T1000 (cell line): ENCODE results near the gene HUWE1.
"Not testable (repeated sequence)": the region's sequence is repeated elsewhere in the genome, so short reads cannot be mapped to it uniquely, and the experiment has no call there.

Source experiments
- DNase-seq: peaks from one replicate; lab custom pipeline; 2025; ENCODE audit warnings: mixed read lengths; lab: John Stamatoyannopoulos, UW

HUWE1 gene

DNA sequence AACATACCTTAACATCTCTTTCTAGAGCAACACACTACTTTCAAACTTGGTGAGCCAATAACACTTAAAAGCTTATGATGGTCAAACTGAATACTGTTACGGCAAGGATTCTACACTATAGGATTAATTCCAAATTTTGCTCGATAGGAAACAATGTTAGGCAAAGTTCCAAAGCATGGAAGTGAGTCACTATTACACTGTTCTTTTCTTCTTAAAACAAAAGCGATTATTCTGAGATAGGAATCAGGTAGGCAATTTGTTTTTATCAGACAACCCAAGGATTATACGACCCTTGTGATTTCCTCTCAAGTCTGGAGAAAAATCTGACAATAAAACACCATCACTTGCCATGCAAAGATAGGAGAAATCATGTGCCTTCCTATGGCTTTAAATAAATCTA lies 81.5 kb downstream of the HUWE1 start:
- no peak for DNase-seq

DNA sequence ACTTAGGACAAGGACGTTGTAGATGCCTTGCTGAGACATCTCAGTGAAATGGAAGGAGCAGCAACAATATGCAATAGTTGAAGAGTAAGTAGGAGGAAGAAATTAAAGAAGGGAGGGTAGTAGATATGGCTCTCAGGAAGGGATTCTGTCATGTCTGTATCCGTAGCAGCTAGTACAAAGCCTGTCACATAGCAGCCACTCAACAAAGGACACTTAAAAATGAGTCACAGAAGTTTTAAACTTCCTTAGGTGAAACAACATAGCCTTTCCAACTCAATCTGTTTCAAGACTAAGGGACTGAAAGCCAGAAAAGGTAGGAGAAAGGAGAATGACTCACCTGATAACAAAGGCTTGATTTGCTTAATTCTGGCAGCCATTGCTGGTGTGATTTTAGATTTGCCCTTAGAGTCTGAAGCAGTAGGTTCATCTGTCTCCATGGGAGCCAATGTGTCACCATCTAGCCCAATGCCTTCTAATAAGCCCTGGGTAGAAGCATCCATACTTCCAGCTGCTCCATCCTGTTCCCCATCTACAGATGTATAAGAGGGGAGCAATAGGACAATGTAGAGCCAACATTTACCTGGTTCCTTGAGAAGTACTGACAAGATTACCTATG lies 86.6 kb downstream of the HUWE1 start:
- no peak for DNase-seq

DNA sequence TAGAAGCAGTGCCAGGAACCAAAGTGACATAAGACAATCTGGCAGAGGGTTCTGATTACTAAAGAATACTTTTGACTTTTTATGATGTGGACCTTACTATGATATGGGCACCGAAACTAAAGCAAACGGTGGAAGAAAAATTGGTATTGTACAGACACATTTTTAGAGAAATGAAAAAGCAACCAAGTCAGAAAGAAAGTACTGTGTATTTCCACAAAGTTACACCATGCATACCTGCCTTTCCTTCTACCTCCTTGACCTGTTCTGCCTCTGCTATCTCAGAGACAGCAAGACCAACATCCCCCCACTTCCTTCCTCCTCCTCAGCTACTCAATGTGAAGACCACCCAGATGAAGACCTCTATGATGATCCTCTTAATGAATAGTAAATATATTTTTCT lies 88.3 kb downstream of the HUWE1 start:
- DNase-seq: no peak

DNA sequence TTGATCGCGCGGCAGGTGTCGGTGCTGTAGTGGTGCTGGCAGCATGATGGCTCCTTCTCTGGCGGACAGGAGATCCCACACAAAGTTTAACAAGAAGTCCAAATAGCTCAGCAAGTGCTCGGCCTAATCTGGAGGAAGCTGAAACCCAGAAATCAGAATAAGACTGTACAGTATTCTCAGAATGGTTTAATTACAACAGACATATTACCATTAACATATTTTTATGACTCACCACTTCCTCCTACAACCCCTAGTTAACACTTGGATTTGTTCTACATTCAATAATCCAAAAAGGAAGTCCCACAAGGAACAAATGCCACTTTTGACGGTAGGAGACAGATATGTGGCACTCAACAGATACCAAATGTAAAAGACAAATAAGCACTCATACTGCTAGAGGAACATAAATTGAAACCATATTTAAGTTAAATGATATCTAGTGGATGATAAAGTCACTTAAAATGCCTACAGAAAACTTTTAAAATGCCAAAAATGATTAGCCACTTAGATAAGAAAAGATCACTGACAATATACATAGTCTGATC lies 91.2 kb downstream of the HUWE1 start:
- DNase-seq: no peak

DNA sequence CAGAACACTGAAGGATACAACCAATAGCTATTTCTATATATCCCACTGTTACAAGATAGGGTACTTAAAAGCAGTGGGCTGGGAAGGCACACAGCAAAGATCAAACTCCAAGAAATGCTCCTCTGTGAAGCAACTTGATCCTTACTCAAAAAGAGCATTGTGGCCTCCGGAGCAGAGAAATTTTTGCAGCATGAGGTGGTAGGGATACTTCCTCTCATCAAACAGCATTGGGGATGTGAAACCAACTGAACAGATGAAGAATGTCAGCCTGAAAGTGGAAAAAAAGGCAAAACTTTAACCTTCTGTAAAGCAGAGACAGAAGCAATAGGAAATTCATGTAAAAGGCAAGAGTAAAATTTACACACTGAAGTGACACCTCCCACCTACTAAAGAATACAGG lies 92.2 kb downstream of the HUWE1 start:
- no peak for DNase-seq

DNA sequence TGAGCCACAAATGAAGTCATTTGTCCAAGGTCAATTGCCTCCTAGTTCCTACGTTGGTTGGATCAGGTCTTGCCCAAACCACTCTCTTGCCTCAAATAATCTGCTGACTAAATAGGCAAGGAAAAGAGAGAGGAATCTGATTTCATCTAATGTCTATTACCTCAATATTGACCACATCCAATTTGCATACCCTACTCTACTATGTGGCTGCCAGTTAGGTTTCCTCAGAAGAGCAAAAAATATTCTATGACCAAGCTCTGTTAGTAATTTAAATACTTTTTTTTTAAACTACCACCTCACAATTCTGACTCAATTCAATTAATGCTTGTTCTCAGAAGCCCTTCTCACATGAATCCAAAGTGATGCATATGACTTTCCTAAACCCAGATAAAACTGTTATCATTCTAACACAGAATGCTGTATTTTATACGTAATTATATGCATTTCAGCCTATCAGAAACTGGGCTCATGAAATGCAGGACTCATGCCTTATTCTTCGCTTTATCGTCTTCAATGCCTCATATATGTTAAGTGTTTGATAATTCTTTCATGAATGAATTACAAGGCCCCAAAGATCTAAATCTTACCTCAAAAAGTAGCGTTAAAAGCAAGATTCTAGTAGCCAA lies 98.6 kb downstream of the HUWE1 start:
- no peak for DNase-seq

DNA sequence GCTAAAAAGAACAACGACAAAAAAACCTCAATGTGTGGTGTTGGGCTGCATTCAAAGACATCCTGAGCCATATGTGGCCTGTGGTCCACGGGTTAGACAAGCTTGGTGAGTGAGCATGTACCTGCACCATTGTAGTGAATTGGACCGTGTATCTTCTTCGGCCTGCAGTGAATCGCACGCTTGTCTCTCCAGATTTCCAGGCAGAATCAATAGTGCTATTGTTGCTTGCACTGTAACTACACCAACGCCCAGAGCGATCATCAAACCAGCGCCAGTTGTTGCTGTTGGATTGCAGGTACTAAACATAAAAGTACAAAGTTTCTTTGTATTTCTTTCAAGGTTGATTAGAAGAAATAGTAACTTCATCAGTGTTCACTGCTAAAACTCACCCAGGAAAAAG lies 101.6 kb downstream of the HUWE1 start:
- DNase-seq: no peak

DNA sequence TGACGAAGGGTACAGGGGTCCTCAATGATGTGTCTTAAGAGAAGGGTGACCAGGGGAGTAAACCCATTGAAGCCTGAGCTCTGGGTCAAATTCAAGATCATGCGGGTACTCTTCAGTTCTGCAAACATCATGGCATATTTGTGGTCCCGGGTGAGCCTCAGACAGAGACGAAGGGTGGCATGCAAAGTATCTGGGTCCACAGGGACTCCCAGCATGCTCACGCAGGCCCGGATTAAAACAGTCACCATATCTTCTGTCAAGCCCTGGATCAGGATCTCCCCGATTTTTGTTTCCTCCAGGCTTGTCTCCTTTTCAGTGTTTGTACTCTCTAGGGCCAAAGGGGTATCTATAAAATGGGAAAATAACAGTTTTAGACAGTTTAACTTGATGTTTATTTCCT lies 102.9 kb downstream of the HUWE1 start:
- no peak for DNase-seq

DNA sequence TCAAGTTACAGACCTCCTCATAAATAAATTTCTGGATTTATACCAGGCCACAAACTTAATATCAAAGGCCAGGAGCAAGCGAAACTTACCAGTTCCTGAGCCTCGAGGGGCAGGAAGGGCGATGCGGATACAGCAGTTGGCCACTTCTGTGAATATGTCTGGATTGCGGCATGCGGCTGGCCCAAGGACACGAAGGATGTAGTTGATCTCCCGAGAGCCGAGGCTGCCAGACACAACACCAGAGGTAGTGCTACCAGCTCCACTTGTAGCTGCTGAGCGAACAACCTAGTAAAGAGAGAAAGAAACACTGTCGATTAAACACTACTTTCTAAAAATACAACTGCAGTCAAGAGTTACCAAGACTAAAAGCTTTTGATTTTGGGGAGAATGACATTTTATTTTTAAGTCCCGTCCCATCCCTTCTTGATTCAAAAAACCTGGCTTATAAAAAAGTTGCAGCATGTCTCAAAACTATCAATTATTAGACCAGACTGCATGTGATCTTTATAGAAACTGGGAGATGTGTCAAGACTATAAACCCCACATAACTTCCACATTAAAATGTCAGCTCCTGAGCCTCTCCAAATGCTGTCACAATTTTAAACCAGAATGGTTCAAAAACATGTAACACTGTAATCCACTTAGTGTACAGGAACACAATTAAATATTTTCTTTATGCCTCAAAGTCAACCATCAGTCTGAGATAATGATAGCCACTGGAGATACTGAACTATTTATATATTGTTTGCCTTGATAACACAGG lies 105.6 kb downstream of the HUWE1 start:
- DNase-seq: no peak

DNA sequence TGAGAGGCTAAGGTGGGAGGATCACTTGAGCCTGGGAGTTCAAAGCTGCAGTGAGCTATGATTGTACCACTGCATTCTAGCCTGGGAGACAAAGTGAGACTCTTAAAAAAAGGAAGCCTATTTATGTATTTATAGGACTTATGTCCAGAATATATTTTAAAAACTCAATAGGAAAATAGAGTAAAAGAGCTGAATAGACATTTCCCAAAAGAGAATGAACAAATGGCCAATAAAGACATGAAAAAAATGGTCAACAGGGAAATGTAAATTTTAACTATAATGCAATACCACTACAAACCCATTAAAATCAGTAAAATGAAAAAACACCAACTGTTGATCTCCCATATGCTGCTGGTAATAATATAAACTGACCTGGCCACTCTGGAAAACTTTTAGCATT lies 115.0 kb downstream of the HUWE1 start:
- DNase-seq: no peak

DNA sequence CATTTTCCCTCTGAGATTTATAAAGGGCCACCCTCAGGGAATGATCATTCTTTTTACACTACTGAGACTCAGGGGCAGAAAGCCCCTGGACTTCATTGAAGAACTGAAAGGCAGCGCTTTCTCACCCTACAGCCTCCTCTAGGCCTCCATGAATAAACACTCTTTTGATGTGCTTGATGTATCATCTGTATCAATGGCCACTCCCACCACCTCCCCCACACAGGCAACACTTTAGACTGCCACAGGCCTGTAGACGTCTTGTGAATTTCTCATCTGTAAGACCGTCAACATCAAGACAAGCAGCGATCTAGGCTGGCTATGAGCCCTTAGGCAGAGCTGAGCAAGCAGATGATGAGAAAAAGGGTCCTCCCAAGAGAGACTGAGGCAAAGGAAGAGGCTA lies 123.2 kb downstream of the HUWE1 start:
- DNase-seq: no peak

DNA sequence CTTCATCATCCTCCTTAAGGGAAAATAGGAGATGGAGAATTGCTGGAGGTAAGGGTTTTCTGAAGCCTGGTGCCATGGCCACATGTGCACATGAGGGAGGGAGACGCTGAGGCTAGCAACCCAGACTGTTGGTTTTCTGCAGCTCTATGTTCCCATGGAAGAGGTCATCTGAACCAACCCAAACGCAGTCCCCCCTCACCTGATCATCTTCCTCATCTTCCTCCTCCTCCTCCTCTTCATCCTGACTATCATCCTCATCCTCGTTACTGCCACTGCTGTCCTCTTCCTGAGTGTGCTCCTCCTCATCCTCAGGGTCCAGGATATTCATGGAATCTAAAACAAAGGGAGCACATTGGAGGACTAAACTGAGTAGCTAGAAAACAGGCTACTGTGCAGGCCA lies 124.6 kb downstream of the HUWE1 start:
- DNase-seq: no peak

DNA sequence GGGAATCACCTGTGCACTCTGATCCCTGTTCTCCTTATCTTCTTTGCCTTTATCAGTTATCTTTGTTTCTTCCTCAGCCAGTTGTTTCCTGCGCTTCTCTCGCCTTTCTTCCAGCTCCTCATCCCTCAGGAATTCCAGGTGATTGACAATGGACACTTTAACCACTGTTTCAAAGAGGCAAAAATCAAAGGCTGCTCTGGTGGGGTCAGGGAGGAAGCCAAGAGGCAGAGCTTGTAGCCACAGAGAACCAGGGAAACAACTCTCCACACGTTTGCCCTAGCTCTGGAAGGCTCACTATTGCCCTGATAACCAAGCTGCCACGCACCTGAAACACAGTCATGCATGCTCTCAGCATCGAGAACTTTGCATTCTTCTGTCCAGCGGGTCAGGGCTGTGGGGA lies 127.9 kb downstream of the HUWE1 start:
- no peak for DNase-seq

DNA sequence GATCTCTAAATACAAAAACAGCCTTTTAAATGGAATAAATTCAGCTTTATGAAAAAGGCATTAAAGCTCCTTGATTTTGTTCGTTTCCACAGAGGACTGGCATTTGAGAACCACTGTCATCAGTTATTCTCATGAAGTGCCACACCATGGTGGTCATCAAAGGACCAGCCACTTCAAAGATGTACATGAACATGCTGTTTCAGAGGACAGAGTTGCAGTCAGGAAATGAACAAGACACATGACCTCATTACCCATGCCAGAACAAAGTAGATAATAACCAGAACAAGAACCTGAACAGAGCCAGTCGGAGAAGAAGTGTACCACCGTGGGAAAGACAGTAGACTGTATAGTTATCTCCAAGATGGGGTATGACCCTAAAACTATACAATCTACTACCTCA lies 129.7 kb downstream of the HUWE1 start:
- no peak for DNase-seq

DNA sequence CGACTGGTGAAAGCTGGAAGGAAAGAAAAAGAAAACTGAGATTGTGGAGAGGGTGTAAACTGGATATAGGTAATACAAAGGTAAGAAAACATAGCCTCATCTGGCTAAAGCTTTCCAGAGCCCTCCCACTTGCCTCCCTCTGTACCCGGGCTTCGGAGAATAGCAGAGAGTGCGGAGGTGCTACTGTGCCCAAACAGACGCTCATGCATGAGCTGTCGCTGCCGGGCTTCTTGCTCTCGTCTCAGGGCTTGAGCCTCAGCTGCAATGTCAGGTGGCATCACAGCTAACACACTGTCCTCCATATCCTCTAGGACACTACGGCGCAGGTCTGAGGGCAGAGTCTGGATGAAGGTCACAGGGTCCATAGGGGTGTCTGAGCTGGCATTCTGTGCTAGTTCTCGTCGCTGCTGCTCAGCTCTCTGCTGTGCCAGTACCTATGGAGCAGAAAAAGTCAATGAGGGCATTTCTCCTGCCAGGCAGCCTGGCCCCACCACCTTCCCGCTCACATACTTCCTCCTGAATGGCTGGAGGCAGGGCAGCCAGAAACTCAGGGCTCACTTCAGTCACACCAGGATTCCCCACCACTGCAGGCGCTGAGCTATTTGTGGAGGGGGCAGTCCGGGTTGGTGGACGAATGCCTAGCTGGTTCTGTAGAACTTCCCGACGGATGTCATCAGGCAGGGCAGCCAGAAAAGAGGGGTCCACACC lies 135.6 kb downstream of the HUWE1 start:
- no peak for DNase-seq

DNA sequence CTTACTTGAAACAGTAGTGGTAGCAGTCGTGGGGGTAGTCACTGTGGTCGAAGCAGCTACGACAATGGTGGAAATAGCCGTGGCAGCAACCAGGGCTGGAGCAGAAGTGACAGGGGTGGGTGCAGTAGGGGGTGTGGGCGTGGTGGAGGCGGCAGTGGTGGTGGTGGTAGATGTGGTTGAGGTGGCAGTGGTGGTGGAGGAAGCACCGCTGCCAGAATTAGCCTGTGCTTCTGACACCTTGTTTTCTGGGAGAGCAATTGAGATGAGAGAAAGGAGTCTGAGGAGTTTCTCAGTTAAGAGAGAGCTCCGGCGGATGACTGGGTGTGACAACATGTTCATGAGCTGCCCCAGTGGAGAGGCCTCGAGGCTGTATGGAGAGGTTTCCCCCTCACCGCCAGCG lies 138.9 kb downstream of the HUWE1 start:
- DNase-seq: no peak

DNA sequence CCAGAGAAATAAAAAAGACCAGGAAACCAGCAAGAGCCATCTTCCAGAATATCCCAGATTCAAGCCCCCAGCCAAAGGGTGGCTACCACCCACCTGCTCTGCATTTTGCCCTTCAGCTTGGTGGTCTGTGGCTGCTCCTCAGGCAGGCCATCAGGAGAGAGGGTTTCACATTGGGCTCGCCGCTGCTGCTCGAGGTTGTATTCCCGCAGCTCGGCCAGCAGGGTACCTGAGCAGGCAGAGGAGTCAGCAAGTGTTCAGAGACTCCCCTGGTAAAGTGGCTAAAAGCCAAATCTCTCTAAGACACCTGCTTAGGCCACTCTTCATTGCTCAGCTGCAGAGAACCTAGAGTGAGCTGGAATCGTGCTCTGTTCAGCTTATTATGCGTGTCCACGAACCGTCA lies 141.6 kb downstream of the HUWE1 start:
- no peak for DNase-seq

DNA sequence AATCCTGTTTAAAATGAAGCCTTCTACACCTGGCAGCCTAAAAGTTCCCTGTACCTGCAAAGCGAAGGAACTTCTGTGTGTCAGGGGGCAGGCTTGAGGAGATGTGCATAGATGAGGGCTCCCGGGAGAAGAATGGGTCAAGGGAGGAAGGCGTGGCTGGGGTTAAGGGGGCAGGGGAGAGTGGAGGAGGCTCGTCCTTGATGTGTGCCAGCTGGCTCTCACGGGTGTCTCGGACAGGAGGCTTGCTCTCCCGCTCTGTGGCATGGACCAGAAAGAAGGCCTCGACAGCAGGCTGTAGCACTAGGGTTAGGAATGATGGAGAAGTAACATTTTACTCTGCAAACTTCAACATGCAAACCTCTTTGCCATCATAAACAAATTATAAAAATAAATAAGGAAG lies 147.7 kb downstream of the HUWE1 start:
- DNase-seq: no peak

DNA sequence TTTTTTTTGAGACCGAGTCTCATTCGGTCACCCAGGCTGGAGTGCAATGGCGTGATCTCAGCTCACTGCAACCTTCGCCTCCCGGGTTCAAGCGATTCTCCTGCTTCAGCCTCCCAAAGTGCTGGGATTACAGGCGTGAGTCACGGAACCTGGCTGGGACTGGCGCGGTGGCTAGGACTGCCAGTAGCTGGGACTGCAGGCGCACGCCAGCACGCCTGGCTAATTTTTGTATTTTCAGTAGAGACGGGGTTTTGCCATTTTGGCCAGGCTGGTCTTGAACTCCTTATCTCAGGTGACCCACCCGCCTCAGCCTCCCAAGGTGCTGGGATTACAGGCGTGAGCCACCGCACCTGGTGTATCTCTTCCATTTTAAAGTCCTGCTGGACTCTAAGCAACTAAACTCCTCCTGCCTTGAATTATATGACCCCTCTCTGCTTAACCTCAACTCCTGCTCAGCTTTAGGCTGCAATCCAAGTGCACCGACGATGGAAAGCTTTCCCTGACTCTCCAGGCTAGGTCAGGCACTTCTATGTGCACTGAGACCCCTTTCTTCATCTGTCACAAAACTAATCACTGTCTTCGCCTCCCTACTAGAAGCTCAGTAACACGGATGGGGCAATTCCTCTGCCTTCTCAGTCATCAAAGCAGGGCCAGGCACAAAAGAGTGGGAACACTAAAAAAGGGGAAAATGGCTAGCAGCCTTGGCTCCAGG lies 155.1 kb downstream of the HUWE1 start:
- DNase-seq: not testable (repeated sequence)

DNA sequence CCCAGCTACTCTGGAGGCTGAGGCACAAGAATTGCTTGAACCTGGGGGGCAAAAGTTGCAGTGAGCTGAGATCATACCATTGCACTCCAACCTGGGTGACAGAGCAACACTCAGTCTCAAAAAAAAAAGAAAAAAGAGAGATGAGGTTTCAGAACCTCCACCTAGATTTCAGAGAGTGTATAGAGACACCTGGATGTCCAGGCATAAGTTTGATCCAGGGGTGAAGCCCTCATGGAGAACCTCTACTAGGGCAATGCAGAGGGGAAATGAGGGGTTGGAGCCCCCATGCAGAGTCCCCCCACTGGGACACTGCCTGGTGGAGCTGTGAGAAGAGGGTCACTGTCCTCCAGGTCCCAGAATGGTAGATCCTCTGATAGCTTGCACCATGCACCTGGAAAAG lies 159.5 kb downstream of the HUWE1 start:
- no peak for DNase-seq

DNA sequence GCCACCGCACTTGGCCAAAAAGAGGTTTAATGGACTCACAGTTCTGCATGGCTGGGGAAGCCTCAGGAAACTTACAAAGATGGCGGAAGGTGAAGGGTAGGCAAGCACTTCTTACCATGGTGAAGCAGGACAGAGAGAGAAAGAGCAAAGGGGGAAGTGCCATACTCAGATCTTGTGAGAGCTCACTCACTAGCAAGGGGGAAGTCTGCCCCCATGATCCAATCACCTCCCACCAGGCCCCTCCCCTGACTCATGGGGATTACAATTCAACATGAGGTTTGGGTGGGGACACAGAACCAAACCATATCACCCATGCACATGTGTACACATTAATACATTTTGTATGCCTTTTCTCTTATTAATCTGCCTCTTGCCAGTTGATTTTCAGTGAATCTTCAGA lies 175.2 kb downstream of the HUWE1 start:
- no peak for DNase-seq

DNA sequence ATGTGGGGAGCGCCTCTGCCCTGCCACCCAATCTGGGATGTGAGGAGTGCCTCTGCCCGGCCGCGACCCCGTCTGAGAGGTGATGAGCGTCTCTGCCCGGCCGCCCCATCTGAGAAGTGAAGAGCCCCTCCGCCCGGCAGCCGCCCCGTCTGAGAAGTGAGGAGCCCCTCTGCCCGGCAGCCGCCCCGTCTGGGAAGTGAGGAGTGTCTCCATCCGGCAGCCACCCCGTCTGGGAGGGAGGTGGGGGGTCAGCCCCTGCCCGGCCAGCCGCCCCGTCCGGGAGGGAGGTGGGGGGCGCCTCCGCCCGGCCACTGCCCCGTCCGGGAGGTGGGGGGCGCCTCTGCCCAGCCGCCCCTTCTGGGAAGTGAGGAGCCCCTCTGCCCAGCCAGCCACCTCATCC lies 182.5 kb downstream of the HUWE1 start:
- not testable (repeated sequence) for DNase-seq
